Endothelial cell of umbilical vein (primary cell): ENCODE data around the gene COLEC11.

Experiments
- EZH2 ChIP-seq: IDR thresholded peaks from 2 replicates; pipeline ENCODE4 v1.6.1; 2012; ENCODE audit warnings: borderline replicate concordance, low read depth, mild to moderate bottlenecking, moderate library complexity, low read length, inconsistent platforms; ENCODE audit not compliant: severe bottlenecking
- FOS ChIP-seq: IDR thresholded peaks from 2 replicates; pipeline ENCODE4 v1.6.1; 2011; ENCODE audit warnings: mild to moderate bottlenecking, low read length, moderate library complexity, borderline replicate concordance; ENCODE audit not compliant: insufficient read depth
- JUN ChIP-seq: IDR thresholded peaks from 2 replicates; pipeline ENCODE4 v1.6.1; 2011; ENCODE audit warnings: borderline replicate concordance, low read depth; ENCODE audit not compliant: insufficient read length, insufficient read depth
- MYC ChIP-seq: IDR thresholded peaks from one replicate; pipeline ENCODE4 v1.6.1; 2011; ENCODE audit warnings: mild to moderate bottlenecking, low read depth, low read length
- POLR2A ChIP-seq: IDR thresholded peaks from 2 replicates; pipeline ENCODE4 v1.6.1; 2012; ENCODE audit warnings: low read depth, mild to moderate bottlenecking, control low read depth, low read length
- POLR2AphosphoS5 ChIP-seq: IDR thresholded peaks from 2 replicates; pipeline ENCODE4 v1.6.1; 2012; ENCODE audit warnings: low read depth, mild to moderate bottlenecking, control low read depth, low read length, moderate library complexity; ENCODE audit not compliant: insufficient read depth
- TF ChIP-seq, protein P1 (sequence below): IDR thresholded peaks from 2 replicates; pipeline ENCODE4 v1.6.1; 2011; ENCODE audit not compliant: insufficient read depth, insufficient read length
- TF ChIP-seq, protein P2 (sequence below), 2 donors: IDR thresholded peaks; 1 replicate in 1 of 2; 2 replicates in 1 of 2; pipeline ENCODE4 v1.5.1; 2011; ENCODE audit warnings: low read length in 2 of 2, mild to moderate bottlenecking in 2 of 2, moderate library complexity in 2 of 2, control low read depth in 1 of 2, inconsistent platforms in 1 of 2, low read depth in 1 of 2; ENCODE audit not compliant: insufficient read depth in 1 of 2; ENCODE audit errors: extremely low read depth in 1 of 2

DNA sequence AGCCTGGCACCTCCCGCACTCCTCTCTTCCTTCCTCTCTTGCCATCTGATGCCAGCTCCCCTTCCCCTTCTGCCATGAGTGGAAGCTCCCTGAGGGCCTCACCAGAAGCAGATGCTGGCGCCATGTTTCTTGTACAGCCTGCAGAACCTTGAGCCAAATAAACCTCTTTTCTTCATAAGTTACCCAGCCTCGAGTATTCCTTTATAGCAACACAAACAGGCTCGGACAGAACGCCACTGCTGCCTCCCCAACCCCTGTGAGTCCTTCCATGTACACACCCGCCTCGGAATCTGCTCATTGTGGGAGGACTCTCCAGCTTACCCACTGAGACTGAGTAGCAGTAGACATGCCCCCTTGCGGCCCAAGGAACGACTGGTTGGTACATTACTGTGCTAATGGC lies 28.1 kb upstream of the COLEC11 start:
- TF ChIP-seq POLR2A (no peak), EZH2 (no peak), POLR2AphosphoS5 (no peak), JUN (no peak), FOS (no peak), MYC (no peak)
- TF ChIP-seq, protein P1, sequence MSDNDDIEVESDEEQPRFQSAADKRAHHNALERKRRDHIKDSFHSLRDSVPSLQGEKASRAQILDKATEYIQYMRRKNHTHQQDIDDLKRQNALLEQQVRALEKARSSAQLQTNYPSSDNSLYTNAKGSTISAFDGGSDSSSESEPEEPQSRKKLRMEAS = no peak
- TF ChIP-seq, protein P2, sequence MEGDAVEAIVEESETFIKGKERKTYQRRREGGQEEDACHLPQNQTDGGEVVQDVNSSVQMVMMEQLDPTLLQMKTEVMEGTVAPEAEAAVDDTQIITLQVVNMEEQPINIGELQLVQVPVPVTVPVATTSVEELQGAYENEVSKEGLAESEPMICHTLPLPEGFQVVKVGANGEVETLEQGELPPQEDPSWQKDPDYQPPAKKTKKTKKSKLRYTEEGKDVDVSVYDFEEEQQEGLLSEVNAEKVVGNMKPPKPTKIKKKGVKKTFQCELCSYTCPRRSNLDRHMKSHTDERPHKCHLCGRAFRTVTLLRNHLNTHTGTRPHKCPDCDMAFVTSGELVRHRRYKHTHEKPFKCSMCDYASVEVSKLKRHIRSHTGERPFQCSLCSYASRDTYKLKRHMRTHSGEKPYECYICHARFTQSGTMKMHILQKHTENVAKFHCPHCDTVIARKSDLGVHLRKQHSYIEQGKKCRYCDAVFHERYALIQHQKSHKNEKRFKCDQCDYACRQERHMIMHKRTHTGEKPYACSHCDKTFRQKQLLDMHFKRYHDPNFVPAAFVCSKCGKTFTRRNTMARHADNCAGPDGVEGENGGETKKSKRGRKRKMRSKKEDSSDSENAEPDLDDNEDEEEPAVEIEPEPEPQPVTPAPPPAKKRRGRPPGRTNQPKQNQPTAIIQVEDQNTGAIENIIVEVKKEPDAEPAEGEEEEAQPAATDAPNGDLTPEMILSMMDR (IDR thresholded peaks at IDR 0.05; ENCODE audit: extremely low read depth in 1 of 2, insufficient read depth in 1 of 2, low read depth in 1 of 2, low read length in 2 of 2) = no peak
